Suprapubic skin (tissue), 3 donors: Measurements from ENCODE around the gene BMPER.

Experiments used
- CTCF ChIP-seq, 2 donors: fragments of 200-600 bp in 1 of 2; fragments of 450-650 bp in 1 of 2; sonication (generic) in 1 of 2; IDR thresholded peaks; one replicate each; pipeline ENCODE4 v1.5.1; 2016 to 2019; ENCODE audit warnings: antibody characterized with exemption in 2 of 2, mild to moderate bottlenecking in 1 of 2, moderate library complexity in 1 of 2
- POLR2A ChIP-seq, 2 donors: fragments of 450-650 bp; IDR thresholded peaks; one replicate each; pipeline ENCODE4 v1.6.1; 2017; ENCODE audit warnings: antibody characterized with exemption in 2 of 2, mild to moderate bottlenecking in 2 of 2, moderate library complexity in 2 of 2

- TF ChIP-seq POLR2A (IDR thresholded peaks at IDR 0.05) (no peak), CTCF (IDR thresholded peaks at IDR 0.05) (no peak)
These were observed 279.1 kb downstream of the BMPER start for GRCh38 chr7:34184466-34184865.
